ENCODE measurements around the gene DGKI.
"Not testable (repeated sequence)": the region's sequence is repeated elsewhere in the genome, so short reads cannot be mapped to it uniquely, and the experiment has no call there.

Gene DGKI

DNA sequence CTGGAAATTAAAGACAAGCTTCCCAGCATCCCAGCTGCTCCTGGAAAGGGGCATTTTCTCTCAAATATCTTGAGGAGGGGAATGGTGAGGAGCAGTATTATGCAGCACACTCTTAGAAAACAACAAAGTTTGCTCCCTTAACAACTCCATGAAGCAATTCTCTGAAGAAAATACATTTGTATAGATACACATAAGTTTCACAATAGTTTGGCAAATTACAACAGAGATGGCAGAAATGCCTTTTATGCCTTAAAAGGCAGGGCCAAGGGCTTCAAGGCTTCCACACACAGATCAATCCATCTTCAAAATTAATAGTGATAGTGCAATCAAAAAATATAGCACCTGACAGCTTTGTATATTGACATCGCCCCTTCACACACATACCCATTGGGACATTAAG, 12.2 kb downstream of the DGKI start:
- no peak for DNase-seq

GRCh38 chr7:137832990-137833389, 13.8 kb downstream of the DGKI start:
- not testable (repeated sequence) for DNase-seq

DNA sequence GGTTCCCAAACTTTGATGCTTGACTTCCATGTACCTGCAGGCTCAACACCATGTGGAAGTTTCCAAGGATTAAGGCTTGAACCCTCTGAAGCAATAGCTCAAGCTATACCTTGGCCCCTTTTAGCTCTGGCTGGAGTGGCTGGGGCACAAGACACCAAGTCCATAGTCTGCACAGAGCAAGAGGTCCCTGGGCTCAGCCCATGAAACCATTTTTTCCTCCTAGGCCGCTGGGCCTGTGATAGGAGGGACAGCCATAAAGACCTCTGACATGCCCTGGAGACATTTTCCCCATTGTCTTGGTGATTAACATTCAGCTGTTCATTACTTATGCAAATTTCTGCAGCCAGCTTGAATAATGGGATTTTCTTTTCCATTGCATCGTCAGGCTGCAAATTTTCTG, 14.4 kb downstream of the DGKI start:
- no peak for DNase-seq

DNA sequence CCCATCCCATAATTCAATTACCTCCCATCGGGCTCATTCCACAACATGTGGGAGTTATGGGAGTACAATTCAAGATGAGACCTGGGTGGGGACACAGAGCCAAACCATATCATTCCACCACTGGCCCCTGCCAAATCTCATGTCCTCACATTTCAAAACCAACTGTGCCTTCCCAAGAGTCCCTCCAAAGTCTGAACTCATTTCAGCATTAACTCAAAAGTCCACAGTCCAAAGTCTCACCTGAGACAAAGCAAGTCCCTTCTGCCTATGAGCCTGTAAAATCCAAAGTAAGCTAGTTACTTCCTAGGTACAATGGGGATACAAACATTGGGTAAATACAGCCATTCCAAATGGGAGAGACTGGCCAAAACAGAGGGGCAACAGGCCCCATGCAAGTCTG, 15.2 kb downstream of the DGKI start:
- not testable (repeated sequence) for DNase-seq

- no peak for DNase-seq
Observed at GRCh38 chr7:137829337-137829992, 17.3 kb downstream of the DGKI start.

GRCh38 chr7:137828456-137828855, 18.3 kb downstream of the DGKI start:
- no peak for DNase-seq

GRCh38 chr7:137825489-137825888, 21.3 kb downstream of the DGKI start:
- no peak for DNase-seq

- no peak for DNase-seq
Observed at GRCh38 chr7:137820677-137821420, 25.9 kb downstream of the DGKI start.

DNA sequence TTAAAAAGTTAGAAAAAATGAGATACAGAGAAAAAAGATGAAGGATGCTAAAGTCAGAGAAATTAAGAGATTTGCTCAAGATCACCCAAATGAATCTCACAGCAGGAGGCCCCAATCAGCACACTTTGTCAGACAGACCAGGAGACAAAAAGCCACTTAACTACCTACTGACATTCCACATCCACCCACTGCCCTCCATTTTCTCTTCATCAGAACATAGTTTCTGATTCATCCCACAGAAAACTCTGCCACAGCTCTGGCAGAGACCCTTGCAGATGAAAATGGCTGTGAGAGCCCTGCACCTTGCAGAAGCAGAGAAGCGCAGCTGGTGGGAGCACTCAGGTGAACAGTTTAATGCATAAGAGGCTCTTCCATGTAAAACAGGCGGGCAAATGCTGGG, 26.6 kb downstream of the DGKI start:
- DNase-seq: no peak

DNA sequence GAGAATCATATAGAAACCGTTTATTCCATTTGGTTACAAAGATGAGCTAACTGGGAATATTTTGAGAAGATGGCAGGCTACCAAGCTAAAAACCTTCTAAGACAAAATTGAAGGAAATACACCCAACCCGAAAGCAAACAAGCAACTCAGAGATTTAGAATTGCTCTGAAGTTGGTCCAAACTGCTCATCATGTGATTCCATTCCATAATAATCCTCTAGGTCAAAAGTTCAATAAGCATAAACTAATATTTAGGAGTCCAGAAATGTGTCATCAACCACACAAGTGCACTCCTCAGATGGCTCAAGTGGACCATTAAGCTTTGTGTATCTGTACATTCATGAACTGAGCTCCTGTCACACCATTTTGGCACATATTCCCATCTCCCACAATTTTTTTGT, 28.7 kb downstream of the DGKI start:
- DNase-seq: no peak

GRCh38 chr7:137816696-137817320, 30.0 kb downstream of the DGKI start:
- no peak for DNase-seq

- DNase-seq: no peak
Observed at GRCh38 chr7:137813541-137813940, 33.2 kb downstream of the DGKI start.

- DNase-seq: no peak
Observed at GRCh38 chr7:137810248-137810647, 36.5 kb downstream of the DGKI start.

- no peak for DNase-seq
Observed at GRCh38 chr7:137804836-137805235, 41.9 kb downstream of the DGKI start.

GRCh38 chr7:137801491-137801890, 45.3 kb downstream of the DGKI start:
- no peak for DNase-seq

GRCh38 chr7:137801003-137801402, 45.8 kb downstream of the DGKI start:
- DNase-seq: no peak

DNA sequence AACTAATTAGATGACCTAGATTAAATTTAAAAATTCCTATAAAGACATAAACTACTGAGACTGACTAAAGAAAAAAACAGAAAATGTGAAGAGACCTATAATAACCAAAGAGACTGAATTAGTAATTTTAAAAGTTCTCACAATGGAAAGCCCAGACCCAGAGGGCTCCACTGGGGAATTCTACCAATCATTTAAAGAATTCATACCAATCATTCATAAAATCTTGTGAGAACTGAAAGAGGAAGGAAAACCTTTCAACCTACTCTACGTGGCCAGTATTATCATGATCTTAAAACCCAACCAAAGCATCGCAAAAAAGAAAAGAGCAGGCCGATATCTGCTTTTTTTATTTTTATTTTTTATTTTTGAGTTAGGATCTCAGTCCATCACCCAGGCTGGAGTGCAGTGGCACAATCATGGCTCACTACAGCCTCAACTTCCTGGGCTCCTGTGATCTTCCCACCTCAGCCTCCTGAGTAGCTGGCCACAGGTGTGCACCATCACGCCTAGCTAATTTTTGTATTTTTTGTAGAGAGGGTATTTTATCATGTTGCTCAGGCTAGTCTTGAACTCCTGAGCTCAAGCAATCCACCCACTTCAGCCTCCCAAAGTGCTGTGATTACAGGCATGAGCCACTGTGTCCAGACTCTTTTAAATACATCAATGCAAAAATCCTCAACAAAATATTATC, 48.6 kb downstream of the DGKI start:
- DNase-seq: no peak

GRCh38 chr7:137795211-137795610, 51.6 kb downstream of the DGKI start:
- DNase-seq: no peak

GRCh38 chr7:137791930-137792329, 54.8 kb downstream of the DGKI start:
- no peak for DNase-seq

GRCh38 chr7:137790828-137791227, 55.9 kb downstream of the DGKI start:
- no peak for DNase-seq

DNA sequence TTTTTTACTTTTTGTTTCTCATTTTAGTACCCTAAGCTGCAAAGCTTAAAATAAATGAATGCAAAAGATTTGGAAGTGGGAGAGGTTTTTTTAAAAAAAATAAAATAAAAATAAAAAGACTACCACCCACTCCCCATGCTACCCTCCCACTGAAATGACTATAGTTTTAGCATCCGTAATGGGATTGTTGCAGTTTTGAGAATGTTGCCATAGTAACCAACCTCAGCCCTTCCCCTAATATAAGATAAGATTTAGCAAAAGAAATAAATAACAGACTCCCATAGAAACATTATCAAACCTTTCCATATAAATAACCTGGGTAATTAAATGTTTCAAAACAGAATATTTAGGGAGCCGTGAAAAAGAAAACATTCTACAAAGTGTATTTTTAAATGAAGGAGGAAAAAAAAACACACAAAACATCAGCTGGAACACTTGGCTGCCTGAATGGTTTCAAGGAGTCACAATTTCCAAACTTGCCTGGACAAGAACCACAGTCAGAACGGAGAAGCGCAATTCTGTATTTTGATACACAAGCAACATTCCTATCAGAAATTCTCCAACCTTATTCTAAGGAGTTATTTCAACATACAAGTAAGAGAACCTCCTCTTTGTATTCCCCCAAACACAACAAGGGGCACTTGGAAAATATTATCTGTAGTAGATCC, 57.4 kb downstream of the DGKI start:
- DNase-seq: no peak

GRCh38 chr7:137787301-137787976, 59.3 kb downstream of the DGKI start:
- no peak for DNase-seq
